Sigmoid colon (tissue), 3 donors: ENCODE results near the gene NCOA4.
"Not testable (repeated sequence)": the region's sequence is repeated elsewhere in the genome, so short reads cannot be mapped to it uniquely, and the experiment has no call there.

Source experiments
- POLR2A ChIP-seq, 2 donors: fragments of 450-650 bp; IDR thresholded peaks; one replicate each; pipeline ENCODE4 v1.6.1; 2016; ENCODE audit warnings: antibody characterized with exemption in 2 of 2, mild to moderate bottlenecking in 2 of 2, moderate library complexity in 2 of 2
- TF ChIP-seq, protein P1 (sequence below), 4 experiments: fragments of 450-650 bp in 3 of 4; fragments of 200-600 bp in 1 of 4; IDR thresholded peaks; one replicate each; pipeline ENCODE4 v1.5.1; 2016 to 2019; ENCODE audit warnings: antibody characterized with exemption in 4 of 4, mild to moderate bottlenecking in 3 of 4, moderate library complexity in 2 of 4

DNA sequence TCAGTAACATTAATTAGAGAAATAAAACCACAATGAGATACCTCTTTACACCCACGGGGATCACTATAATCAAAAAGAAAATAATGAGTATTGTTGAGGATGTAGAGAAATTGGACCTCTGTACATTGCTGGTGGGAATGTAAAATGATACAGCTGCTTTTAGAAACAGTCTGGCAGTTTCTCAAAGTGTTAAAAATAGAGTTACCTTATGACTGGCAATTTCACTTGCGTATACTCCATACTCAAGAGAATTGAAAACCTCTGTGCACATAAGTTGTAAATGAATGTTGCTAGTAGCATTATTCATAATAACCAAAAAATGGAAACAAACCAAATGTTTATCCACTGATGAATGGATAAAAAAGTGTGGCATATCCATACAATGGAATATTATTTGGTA, 51.9 kb downstream of the NCOA4 start:
- TF ChIP-seq, protein P1, sequence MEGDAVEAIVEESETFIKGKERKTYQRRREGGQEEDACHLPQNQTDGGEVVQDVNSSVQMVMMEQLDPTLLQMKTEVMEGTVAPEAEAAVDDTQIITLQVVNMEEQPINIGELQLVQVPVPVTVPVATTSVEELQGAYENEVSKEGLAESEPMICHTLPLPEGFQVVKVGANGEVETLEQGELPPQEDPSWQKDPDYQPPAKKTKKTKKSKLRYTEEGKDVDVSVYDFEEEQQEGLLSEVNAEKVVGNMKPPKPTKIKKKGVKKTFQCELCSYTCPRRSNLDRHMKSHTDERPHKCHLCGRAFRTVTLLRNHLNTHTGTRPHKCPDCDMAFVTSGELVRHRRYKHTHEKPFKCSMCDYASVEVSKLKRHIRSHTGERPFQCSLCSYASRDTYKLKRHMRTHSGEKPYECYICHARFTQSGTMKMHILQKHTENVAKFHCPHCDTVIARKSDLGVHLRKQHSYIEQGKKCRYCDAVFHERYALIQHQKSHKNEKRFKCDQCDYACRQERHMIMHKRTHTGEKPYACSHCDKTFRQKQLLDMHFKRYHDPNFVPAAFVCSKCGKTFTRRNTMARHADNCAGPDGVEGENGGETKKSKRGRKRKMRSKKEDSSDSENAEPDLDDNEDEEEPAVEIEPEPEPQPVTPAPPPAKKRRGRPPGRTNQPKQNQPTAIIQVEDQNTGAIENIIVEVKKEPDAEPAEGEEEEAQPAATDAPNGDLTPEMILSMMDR (IDR thresholded peaks at IDR 0.05): not testable (repeated sequence)
- TF ChIP-seq POLR2A (IDR thresholded peaks at IDR 0.05): not testable (repeated sequence)
